HL-60 (cell line): ENCODE results near the gene GMDS.

Experiments
- CTCF ChIP-seq: IDR thresholded peaks from one replicate; pipeline ENCODE4 v1.5.1; 2011; ENCODE audit warnings: low read length, control low read depth, inconsistent platforms; ENCODE audit not compliant: insufficient read depth
- POLR2AphosphoS5 ChIP-seq: IDR thresholded peaks from 2 replicates; pipeline ENCODE4 v1.6.1; 2012; ENCODE audit warnings: low read depth
- SPI1 ChIP-seq: IDR thresholded peaks from 2 replicates; pipeline ENCODE4 v1.6.1; 2012; ENCODE audit warnings: low read depth, mild to moderate bottlenecking, borderline replicate concordance

- TF ChIP-seq CTCF, result no peak
- TF ChIP-seq SPI1, result no peak
- TF ChIP-seq POLR2AphosphoS5, result no peak
Measured at GRCh38 chr6:1739220-1739619, 506.2 kb downstream of the GMDS start.
